Measurements from ENCODE around the gene TIGD1.

- TF ChIP-seq CTCF (conservative IDR thresholded peaks at IDR 0.05 in 1 of 2, IDR thresholded peaks at IDR 0.05 in 1 of 2; ENCODE audit: extremely low read depth in 1 of 2, insufficient read depth in 1 of 2, low read depth in 1 of 2, low read length in 2 of 2) = no peak
- TF ChIP-seq EZH2 (IDR thresholded peaks at IDR 0.05; ENCODE audit: borderline replicate concordance, low read length) = no peak
Observed at GRCh38 chr2:232501794-232502390, 48.5 kb downstream of the TIGD1 start.

All from mammary epithelial cell (primary cell).